NCI-H446 (cell line): ENCODE results near the gene TSPAN32.

ENCODE experiments used
- DNase-seq, 2 experiments: peaks; one replicate each; lab custom pipeline; 2025; lab: John Stamatoyannopoulos, UW

TSPAN32 gene

DNA sequence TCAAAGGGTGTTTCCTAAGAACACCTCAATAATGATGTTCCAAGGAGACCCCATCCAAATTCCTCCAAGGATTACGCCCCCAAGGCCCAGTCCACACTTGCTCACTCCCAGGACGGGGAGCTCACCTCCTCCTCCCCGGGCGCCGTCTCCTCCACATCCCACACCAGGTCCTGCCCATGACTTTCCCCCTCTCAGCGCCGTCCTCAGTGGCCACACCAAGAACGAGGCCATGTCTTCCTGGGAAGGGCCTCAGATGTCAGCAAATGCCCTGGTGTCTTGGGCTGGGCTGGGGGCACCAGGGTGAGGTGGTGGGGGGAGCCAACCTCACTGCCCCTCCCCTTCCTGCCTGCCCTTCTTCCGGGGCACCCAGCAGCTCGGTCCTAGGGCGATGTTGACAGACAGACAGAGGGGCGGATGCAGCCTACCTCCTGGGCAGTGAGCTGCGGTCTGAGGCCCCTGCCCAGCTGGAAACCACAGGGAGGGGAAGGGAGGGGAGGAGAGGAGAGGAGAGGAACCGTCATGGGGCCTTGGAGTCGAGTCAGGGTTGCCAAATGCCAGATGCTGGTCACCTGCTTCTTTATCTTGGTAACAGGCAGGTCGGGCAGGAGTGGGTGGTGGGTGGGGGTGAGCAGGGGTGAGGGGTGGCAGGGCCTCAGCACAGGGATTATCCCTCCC lies at the start of gene TSPAN32, which contains the start of gene C11orf21:
TSS of gene TSPAN32 (plus strand) at position 383 of the 675 bp plus-strand sequence. CDS start at position 520, 137 bp downstream.
TSS of gene C11orf21 (minus strand) at position 288 of the 675 bp plus-strand sequence. CDS start at position 178, 110 bp downstream.
- DNase-seq: no peak

GRCh38 chr11:2252018-2252417 lies 49.8 kb upstream of the TSPAN32 start:
- no peak for DNase-seq

DNA sequence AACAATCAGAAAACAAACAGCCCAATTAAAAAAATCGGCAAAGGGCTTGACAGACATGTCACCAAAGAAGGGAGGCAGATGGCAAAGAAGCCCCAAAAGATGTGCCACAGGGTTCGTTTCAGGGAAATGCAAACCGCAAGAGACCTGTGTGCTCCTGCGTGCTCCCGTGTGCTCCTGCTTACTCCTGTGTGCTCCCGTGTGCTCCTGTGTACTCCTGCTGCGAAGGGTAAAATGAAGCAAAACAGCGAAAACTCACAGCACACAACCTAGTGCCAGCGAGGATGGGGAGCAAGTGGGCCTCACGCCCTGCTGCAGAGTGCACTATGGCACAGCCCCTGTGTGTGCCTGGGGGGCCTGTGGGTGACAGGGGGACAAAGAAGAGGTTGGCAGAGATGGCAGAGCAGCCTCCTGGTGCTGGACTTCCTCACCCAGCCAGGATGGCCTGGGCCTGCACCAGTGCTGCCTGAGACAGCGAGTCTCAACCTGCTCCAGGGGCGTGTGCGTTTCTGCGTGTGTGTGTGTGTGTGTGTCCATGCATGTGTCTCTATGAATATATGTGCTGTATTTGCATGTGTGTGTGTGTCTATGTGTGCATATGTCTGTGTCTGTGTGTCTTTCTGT lies 45.4 kb upstream of the TSPAN32 start:
- DNase-seq: no peak

- no peak for DNase-seq
These were observed 44.7 kb upstream of the TSPAN32 start for GRCh38 chr11:2256951-2257700.

GRCh38 chr11:2258501-2259465 lies 43.0 kb upstream of the TSPAN32 start:
- no peak for DNase-seq

DNA sequence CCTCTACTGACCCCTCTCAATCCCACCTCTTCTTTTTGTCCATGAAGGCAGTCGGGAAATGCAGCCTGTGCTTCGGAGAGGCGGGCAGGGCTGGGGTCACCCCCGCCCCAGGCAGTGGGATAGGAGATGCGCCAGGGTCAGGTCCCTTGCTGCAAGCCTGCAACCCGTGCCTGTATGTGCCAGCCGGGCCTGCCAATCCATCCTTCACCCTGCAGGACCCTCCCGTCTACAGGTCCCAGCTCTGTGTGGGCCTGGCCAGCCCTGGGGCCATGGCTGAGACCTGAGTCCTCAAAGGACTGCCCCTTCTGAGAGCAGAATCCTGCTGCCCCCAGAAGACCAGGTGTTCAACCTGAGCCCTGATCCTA lies 42.4 kb upstream of the TSPAN32 start:
- no peak for DNase-seq

- no peak for DNase-seq
These were observed 41.8 kb upstream of the TSPAN32 start for GRCh38 chr11:2259897-2260451.

GRCh38 chr11:2260491-2261364 lies 41.1 kb upstream of the TSPAN32 start:
- DNase-seq: no peak

GRCh38 chr11:2261436-2262230 lies 40.2 kb upstream of the TSPAN32 start:
- no peak for DNase-seq

DNA sequence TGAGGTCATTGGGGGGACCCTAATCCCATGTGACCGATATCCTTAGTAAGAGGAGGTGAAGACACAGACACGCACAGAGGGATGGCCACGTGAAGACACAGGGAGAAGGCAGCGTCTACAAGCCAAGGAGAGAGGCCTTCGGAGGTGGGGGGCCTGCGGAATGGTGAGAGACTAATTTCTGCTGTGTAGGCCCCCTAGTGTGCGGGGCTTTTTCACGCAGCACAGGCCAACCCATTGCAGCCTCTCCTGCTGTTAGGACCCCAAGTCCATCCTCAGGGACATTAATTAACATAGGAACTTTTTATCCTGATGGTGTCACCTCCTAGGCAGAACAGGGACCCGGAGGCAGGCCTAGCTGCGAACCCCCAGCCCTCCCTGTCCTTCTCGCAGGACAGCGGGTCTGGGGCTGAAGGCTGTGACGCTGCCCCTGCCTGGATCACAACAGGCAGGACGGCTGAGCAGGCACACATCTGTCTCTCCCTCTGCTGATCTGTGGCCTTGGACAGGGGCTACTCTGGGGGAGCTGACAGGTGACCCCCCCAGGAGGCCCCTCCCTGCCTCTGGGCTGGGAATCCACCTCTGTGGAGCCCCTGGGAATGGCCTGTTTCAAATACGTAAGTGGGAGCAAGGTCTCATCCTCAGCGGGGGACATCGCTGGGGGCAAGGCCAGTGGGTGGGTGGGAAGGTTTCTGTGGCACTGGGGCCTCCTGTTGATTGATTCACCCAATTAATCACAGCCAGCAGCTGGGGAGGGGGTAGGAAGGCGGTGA lies 39.3 kb upstream of the TSPAN32 start:
- DNase-seq: no peak

GRCh38 chr11:2263071-2263565 lies 38.7 kb upstream of the TSPAN32 start:
- no peak for DNase-seq

DNA sequence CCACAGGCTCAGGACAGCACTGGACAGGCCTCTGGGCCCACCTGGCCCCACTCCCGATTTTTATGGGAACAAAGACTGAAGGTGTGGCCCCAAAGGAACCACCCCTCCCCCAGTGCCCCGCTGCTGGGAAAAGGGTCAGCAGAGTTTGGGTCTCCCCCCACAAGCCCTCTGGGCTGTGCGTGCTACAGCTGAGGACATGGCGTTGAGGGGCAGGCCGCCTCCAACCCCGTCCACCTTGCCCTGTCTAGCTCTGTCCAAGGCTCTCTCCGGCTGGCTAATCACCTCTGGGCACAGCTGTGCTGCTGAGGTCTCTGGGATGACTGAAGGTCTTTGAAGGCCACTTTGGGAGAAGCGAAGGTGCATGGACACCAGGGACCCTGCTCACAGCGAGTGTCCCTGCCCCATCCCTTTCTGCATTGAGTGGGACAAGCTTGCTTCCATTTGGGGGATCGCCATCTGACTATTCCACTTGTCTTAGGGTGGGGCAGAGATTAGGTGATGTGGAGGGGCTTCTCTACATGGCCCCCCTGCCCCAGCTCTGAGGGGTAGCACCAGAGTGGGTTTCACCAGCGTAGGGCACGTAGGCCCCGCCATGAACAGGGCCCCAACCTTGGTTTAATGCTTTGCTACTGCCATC lies 38.0 kb upstream of the TSPAN32 start:
- DNase-seq: no peak

- DNase-seq: no peak
These were observed 37.3 kb upstream of the TSPAN32 start for GRCh38 chr11:2264366-2265053.

- DNase-seq: no peak
These were observed 36.4 kb upstream of the TSPAN32 start for GRCh38 chr11:2265396-2265795.

- DNase-seq: no peak
These were observed 35.8 kb upstream of the TSPAN32 start for GRCh38 chr11:2265854-2266585.

GRCh38 chr11:2266586-2267305 lies 35.1 kb upstream of the TSPAN32 start:
- no peak for DNase-seq
